ENCODE data around the gene PROC.
"Not testable (repeated sequence)": the region's sequence is repeated elsewhere in the genome, so short reads cannot be mapped to it uniquely, and the experiment has no call there.

Gene PROC

DNA sequence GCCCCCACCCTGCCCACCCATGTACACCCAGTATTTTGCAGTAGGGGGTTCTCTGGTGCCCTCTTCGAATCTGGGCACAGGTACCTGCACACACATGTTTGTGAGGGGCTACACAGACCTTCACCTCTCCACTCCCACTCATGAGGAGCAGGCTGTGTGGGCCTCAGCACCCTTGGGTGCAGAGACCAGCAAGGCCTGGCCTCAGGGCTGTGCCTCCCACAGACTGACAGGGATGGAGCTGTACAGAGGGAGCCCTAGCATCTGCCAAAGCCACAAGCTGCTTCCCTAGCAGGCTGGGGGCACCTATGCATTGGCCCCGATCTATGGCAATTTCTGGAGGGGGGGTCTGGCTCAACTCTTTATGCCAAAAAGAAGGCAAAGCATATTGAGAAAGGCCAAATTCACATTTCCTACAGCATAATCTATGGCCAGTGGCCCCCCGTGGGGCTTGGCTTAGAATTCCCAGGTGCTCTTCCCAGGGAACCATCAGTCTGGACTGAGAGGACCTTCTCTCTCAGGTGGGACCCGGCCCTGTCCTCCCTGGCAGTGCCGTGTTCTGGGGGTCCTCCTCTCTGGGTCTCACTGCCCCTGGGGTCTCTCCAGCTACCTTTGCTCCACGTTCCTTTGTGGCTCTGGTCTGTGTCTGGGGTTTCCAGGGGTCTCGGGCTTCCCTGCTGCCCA is 9.3 kb downstream of the PROC start:
- no peak for DNase-seq (ENCODE audit: low read depth in 2 of 2)

- no peak for DNase-seq (ENCODE audit: low read depth in 2 of 2)
Observed at GRCh38 chr2:127428057-127428814, 10.0 kb downstream of the PROC start.

- no peak for DNase-seq (ENCODE audit: low read depth in 2 of 2)
Observed at GRCh38 chr2:127428815-127429109, 10.5 kb downstream of the PROC start.

DNA sequence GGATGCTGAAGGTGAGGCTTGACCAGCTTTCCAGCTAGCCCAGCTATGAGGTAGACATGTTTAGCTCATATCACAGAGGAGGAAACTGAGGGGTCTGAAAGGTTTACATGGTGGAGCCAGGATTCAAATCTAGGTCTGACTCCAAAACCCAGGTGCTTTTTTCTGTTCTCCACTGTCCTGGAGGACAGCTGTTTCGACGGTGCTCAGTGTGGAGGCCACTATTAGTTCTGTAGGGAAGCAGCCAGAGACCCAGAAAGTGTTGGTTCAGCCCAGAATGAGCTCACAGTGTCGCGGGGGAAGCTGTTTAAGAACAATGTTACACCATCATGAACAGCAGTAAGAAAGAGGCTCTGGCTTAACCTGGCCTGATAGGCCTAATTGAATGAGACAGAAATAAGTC is 11.1 kb downstream of the PROC start:
- no peak for DNase-seq (ENCODE audit: low read depth in 2 of 2)

GRCh38 chr2:127429844-127430425 is 11.7 kb downstream of the PROC start:
- DNase-seq (ENCODE audit: low read depth in 2 of 2), result no peak

DNA sequence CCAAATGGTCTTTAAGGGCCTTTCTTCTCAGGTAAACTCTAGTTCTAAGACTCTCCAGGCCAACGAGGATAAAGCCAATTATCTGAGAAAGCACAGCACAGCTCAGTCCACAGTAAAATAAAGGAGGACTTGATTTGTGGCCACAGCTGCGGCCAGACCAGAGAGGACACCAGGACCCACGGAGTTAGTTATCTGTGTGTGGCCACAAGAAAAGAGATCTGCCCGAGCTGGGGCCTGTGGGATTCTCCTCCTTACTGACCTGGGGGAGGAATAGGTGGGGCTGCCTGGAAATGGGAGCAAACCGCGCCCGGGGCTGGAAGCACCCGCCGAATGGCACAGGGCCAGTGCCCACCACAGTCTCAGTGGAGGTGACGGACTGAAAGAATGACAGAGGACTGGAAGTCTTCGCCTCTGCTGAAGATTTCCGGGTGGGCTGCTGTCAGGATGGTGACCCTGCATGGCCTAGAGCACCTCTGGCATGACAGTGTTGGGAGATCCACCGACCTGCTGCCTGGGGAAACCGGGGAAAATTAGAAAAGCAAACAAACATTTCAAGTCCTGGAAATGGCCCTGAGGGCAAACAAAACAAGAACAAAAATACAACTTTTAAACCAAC is 13.3 kb downstream of the PROC start:
- DNase-seq (ENCODE audit: low read depth in 2 of 2), result no peak

GRCh38 chr2:127434515-127434914 is 16.3 kb downstream of the PROC start:
- DNase-seq (ENCODE audit: low read depth in 2 of 2), result no peak

DNA sequence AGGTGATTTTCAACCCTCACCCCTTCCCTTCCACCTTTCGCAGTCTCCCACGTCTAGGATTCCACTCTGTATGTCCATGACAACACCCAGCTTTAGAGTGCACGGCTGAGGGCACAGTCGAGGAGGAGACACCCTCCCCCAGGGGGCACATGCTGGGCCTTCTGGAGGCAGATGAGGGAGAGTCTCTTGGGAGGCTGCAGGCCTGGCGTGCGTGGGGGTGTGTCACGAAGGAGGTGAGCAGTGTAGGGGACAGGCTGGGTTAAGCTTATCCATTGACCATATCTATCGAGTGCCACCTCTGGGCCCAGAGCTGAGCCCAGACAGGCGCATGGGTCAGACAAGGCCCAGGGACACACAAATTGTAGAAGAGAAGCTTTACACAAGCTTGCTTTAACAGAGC is 18.8 kb downstream of the PROC start:
- no peak for DNase-seq (ENCODE audit: low read depth in 2 of 2)

DNA sequence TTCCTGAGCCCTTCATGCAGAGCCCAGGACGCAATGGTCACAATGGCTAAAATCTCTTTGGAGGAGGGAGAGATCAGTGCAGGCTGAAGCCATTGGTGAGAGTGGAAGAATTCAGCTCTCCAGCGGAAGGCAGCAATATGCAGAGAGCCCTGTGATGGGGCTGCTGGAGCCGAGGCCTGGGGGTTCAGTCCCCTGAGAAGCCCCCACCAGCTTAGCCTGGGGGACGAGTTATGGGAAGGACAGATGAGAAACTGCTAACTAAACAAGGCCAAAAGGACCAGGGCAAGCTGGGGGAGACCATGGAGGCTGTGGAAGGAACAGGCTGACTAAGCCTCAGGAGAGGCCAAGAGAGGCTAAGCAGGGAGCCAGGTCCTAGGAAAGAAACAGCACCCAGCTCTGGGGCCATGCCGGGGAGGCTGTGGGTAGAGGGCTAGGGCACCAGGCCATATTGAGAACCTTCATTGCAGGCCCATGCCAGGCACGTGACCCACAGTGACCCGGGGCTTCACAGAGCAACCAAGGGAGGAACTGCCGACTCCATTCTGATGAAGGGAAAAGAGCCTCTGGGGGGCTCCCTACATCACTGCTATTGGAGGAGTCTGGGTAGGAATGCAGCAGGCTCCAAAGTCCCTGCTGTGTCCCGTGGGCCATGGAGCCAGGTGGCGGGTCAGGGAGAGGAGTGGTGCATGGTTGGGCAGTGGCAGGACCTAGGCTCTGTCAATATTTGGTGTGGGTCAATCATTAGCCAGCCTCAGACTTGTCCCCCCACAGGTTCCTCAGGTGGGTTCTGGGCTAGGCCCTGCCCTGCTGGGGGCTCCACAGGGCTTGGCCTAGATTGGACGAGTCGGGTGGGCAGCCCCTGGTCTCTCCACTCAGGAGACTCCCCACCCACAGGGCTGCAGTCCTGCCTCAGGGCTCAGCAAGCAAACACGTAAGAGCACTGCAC is 19.8 kb downstream of the PROC start:
- no peak for DNase-seq (ENCODE audit: low read depth in 2 of 2)

- no peak for DNase-seq (ENCODE audit: low read depth in 2 of 2)
Observed at GRCh38 chr2:127439343-127439742, 21.1 kb downstream of the PROC start.

DNA sequence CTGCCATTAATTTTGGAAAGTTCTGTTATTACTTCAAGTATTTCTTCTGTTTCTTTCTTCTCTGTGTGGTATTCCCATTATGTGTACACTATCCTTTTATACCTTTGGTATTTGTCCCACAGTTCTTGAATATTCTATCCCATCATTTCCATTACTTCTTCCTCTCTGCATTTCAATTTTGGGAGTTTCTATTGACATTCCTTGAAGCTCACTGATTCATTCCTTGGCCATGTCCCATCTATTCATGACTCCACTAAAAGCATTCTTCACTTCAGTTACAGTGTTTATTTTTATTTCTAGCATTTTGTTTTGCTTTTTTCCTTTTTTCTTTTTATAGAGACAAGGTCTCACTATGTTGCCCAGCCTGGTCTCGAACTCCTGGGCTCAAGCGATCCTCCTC is 30.3 kb downstream of the PROC start:
- no peak for DNase-seq (ENCODE audit: low read depth in 2 of 2)

GRCh38 chr2:127449414-127449813 is 31.2 kb downstream of the PROC start:
- no peak for DNase-seq (ENCODE audit: low read depth in 2 of 2)

DNA sequence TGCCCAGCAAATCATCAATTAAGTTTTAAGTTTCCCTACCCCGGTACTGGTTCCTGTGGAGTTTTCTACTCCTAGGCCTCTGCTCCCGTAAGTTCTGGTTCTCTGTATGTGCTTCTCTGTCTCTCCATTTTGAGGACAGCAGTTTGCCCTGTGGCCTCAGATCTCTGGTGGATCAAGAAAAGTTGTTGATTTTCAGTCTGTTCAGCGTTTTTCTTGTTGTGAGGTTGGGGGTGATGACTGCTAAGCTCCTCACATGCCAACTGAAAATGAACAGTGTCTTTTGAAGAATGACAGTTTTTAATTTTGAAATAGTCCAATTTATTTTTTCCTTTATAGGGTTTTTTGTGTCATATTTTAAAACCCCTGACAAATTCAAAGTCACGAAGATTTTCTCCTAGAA is 31.7 kb downstream of the PROC start:
- DNase-seq (ENCODE audit: low read depth in 2 of 2), result no peak

DNA sequence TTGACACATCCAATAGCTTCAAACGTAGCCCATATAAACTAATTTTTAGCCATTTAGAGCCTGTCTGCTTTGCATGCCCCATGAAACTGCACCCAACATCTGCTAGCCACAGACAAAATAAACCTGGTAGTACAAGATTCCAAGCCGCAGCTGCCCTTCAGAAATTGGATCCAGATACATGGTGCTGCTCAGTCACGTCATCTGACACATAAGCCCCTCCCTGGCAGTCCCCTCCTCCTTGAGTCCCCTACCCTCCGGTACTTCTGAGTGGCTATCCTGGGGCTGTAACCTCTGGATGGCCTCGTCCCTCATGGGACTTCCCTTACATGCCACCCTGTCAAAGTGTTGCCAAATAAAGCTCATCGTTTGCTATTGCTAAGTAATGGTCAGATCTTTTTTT is 33.8 kb downstream of the PROC start:
- DNase-seq (ENCODE audit: low read depth in 2 of 2), result no peak

- DNase-seq (ENCODE audit: low read depth in 2 of 2), result not testable (repeated sequence)
Observed at GRCh38 chr2:127452423-127452822, 34.2 kb downstream of the PROC start.

DNA sequence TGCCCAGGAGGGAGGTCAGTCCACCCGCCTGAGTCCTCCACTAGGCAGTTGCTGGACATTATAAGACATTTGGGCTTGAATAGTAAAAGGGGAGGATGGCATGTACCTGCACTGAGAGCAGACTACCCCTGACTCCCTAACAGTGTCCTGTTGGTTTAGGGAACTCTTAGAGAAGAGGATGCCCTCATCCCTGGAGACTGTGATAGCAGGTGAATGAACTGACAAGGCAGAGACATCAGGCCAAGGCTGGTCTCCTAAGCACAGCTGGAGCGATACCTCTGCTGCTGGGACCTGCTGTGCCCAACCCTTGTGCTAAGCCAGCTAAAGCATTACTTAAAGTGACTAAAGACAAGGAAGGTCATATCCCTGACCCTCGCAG is 34.8 kb downstream of the PROC start:
- DNase-seq (ENCODE audit: low read depth in 2 of 2), result no peak

DNA sequence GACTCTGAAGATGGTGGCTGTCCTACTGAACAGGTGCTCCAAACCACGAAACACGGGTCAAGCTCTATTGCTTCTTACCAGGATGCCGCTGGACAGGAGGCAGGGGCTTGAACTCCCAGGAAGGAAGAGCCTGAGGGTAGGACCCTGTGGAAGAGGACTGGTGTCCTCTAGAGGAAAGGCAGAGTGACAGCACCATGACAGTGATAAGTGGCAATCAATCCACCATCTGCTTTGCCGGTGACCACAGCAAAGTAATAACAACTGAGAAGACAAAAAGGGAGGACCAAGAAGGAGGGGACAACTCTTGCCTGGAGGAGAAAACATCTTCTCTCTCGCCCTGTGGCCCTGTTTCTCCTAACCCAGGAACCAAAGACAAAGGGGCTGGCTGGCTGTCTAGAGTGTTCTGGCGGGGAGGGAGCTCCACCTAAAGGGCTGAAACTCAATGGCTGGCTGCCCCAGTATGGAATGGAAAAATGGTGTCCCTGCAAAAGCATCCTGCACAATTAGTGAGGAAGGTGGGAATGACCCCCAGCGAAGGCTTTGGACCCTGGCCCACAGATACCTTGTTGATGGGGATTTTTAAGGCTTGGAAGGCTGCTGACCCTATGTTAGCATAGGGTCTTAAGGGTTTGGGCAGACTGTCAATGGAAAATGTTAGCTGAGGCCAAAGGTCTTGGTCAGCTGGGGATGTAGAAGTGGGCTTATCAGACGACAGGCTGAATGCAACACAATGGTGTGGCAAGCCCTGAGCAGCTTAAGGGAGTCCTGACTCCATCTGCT is 35.4 kb downstream of the PROC start:
- no peak for DNase-seq (ENCODE audit: low read depth in 2 of 2)

GRCh38 chr2:127454595-127455565 is 36.7 kb downstream of the PROC start:
- DNase-seq (ENCODE audit: low read depth in 2 of 2), result no peak

DNA sequence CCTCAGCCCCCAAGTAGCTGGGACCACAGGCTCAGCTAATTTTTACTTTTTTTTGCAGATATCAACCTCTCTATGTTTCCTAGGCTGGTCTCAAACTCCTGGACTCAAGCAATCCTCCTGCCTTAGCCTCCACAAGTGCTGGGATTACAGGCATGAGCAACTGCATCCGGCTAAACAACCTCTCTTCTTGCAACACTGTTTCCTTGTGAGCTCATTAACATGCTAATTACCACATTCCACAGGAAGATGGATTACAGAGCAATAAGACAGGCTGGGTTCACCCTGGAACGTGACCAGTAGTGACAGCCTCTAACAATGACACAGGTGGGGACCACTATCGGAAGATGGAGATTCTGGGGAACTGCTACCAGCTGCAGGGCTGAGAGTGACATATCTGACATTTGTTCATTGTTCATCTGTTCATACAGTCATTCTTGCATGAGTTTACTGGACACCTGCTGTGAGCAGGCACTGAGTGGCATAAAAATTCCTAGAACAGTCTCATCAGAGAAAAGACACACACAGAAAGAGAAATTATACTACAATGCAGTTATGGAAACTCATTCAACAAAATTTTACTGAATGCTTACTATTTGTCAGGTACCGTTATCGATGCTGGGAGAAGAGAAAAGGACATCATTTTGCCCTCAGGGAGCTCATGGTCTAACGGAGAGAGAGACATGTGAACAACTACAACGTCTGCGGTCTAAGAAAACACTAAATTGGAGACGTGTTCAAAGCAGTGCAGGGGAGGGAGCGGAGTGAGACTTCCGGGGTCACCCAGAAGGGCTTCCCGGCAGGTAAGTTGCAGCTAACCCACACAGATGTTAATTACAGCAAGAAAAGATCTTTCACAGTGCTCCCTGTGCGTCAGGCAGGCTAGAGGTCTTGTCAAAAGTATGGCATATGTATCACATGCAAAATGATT is 37.6 kb downstream of the PROC start:
- no peak for DNase-seq (ENCODE audit: low read depth in 2 of 2)
